Stimulated activated CD4-positive, alpha-beta T cell treated with anti-CD3 and anti-CD28 coated beads, TNF-alpha, amount 100 ng/mL, for 4 hours (primary cell): Measurements from ENCODE around the gene GMPPA.

Experiments
- DNase-seq, 3 experiments: peaks; one replicate each; pipeline ENCODE4 v3.0.0-alpha.2; 2020; ENCODE audit warnings: low read depth in 3 of 3

GMPPA gene

GRCh38 chr2:219521066-219521880 lies 22.6 kb downstream of the GMPPA start:
- no peak for DNase-seq

- DNase-seq, result no peak
These were observed 23.7 kb downstream of the GMPPA start for GRCh38 chr2:219522111-219523030.

- DNase-seq, result no peak
These were observed 24.5 kb downstream of the GMPPA start for GRCh38 chr2:219523031-219523671.

GRCh38 chr2:219524817-219525216 lies 26.1 kb downstream of the GMPPA start:
- no peak for DNase-seq

GRCh38 chr2:219525533-219526232 lies 27.0 kb downstream of the GMPPA start:
- DNase-seq, result no peak

GRCh38 chr2:219526320-219527075 lies 27.8 kb downstream of the GMPPA start:
- DNase-seq, result no peak

GRCh38 chr2:219527076-219527394 lies 28.3 kb downstream of the GMPPA start:
- no peak for DNase-seq

- no peak for DNase-seq
These were observed 28.8 kb downstream of the GMPPA start for GRCh38 chr2:219527472-219527871.

- peak; percentile 68 to 80 (median 76) for DNase-seq
These were observed 31.6 kb downstream of the GMPPA start for GRCh38 chr2:219530048-219530963.

GRCh38 chr2:219531639-219532377 lies 33.1 kb downstream of the GMPPA start:
- DNase-seq, result no peak

- no peak for DNase-seq
These were observed 33.6 kb downstream of the GMPPA start for GRCh38 chr2:219532378-219532649.

GRCh38 chr2:219533930-219534661 lies 35.4 kb downstream of the GMPPA start:
- no peak for DNase-seq

- no peak for DNase-seq
These were observed 37.7 kb downstream of the GMPPA start for GRCh38 chr2:219536425-219536824.

GRCh38 chr2:219536967-219537366 lies 38.3 kb downstream of the GMPPA start:
- DNase-seq, result no peak

- DNase-seq, result no peak
These were observed 39.2 kb downstream of the GMPPA start for GRCh38 chr2:219537657-219538488.

- no peak for DNase-seq
These were observed 39.8 kb downstream of the GMPPA start for GRCh38 chr2:219538504-219538951.

GRCh38 chr2:219538956-219539788 lies 40.5 kb downstream of the GMPPA start:
- DNase-seq, result no peak
